Gastrocnemius medialis (tissue), 4 donors: ENCODE measurements around the gene AVPR2. TPM values are rescaled to one million over a fixed set of nuclear protein-coding genes. Genes with fewer than 3 reads are reported as not detected.

Source experiments
- ATAC-seq, 2 donors: fragments of 150-250 bp; one replicate each; pipeline ENCODE4 v1.9.1; 2016
- DNase-seq, 2 donors: peaks; one replicate each; pipeline ENCODE4 v3.0.0-alpha.2; 2019
- H3K27ac ChIP-seq, 4 donors: fragments of 200-600 bp; sonication (generic); 1 replicate in 1 of 4; 2 replicates in 3 of 4; pipeline ENCODE4 v1.5.1; 2016 to 2018; ENCODE audit warnings: mild to moderate bottlenecking in 2 of 4, moderate library complexity in 1 of 4
- H3K27me3 ChIP-seq, 3 donors: fragments of 200-600 bp; sonication (generic) in 2 of 3; 1 replicate in 1 of 3; 2 replicates in 2 of 3; pipeline versions ENCODE4 v1.5.1 to v1.6.0; 2016 to 2019; ENCODE audit warnings: mild to moderate bottlenecking in 1 of 3, moderate library complexity in 1 of 3
- H3K36me3 ChIP-seq, 2 donors: fragments of 200-600 bp; sonication (generic) in 1 of 2; one replicate each; pipeline ENCODE4 v1.5.1; 2017 to 2018
- H3K4me1 ChIP-seq, 2 donors: fragments of 200-600 bp; sonication (generic) in 1 of 2; one replicate each; pipeline ENCODE4 v1.5.1; 2016 to 2017; ENCODE audit warnings: mild to moderate bottlenecking in 2 of 2
- H3K4me3 ChIP-seq, 4 donors: fragments of 200-600 bp; sonication (generic) in 3 of 4; 1 replicate in 1 of 4; 2 replicates in 3 of 4; pipeline ENCODE4 v1.5.1; 2016 to 2019; ENCODE audit warnings: mild to moderate bottlenecking in 2 of 4
- H3K9me3 ChIP-seq, 3 donors: fragments of 200-600 bp; sonication (generic) in 2 of 3; 1 replicate in 1 of 3; 2 replicates in 2 of 3; pipeline ENCODE4 v1.5.1; 2016 to 2019
- CTCF ChIP-seq, 5 experiments: fragments of 450-650 bp in 3 of 5; fragments of 200-600 bp in 2 of 5; sonication (generic) in 2 of 5; IDR thresholded peaks in 4 of 5; conservative IDR thresholded peaks in 1 of 5; 1 replicate in 4 of 5; 2 replicates in 1 of 5; pipeline ENCODE4 v1.5.1; 2016 to 2019; ENCODE audit warnings: antibody characterized with exemption in 5 of 5, mild to moderate bottlenecking in 3 of 5, moderate library complexity in 3 of 5
- POLR2A ChIP-seq, 2 donors: fragments of 450-650 bp; IDR thresholded peaks; one replicate each; pipeline ENCODE4 v1.6.1; 2017; ENCODE audit warnings: antibody characterized with exemption in 2 of 2, mild to moderate bottlenecking in 2 of 2, moderate library complexity in 2 of 2
- in situ Hi-C, 4 donors: fragments of 200-750 bp; cut with MboI; loops; one replicate each; pipeline versions ENCODE4 v1.15.0 to v1.8.0; 2017; ENCODE audit warnings: low sequenced_read_pairs in 4 of 4
- intact Hi-C: fragments of 100-400 bp; cut with DNase I; formaldehyde crosslinking; loops from one replicate; pipeline ENCODE4 v1.15.1; 2023; ENCODE audit warnings: low total_unique reads
- total RNA-seq, 4 donors: library from RNA; depleted of rRNA; stranded (reverse); fragments of >200 nt; gene quantifications; one replicate each; pipeline versions ENCODE4 v1.1.0 to v1.2.3, GENCODE V29; 2016

AVPR2 gene
- total RNA-seq, 4 donors from 2014 or later: 1.5 to 3.8 (median 2.0) TPM

DNA sequence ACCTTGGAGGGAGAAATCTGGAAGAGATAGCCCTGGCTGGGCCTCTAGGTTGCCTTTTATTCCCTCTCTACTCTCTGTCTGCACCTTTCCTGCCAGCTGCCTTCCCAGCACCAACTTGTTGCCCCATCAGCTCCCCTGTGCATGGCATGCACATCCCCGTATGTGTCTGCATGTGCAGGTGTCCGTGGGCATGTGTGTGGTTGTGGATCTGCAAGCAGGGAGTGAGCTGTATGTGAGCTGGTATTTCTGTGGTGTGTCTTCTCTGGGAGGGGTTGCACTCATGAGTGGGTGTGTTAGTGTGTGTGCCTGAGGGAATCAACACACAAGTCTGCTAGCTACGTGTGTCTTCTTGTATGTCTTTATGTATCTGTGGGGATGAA lies 28.4 kb upstream of the AVPR2 start:
- Histone ChIP-seq H3K9me3 (no peaks in the 10 kb centered on the region), H3K27ac (no peak overlapping the region), H3K36me3 (no peaks in the 10 kb centered on the region), H3K4me3 (no peak overlapping the region), H3K4me1 (no peaks in the 10 kb centered on the region), H3K27me3 (peaks cover 0 to 37% (median 13%) of the 10 kb centered on the region in 3 donors)
- ATAC-seq (no peak), DNase-seq (no peak)
- in situ Hi-C loops: no loop called here
- no peak for TF ChIP-seq CTCF (IDR thresholded peaks at IDR 0.05 in 4 of 5, conservative IDR thresholded peaks at IDR 0.05 in 1 of 5)
- no peak for TF ChIP-seq POLR2A (IDR thresholded peaks at IDR 0.05)
- intact Hi-C loops: no loop called here

- Histone ChIP-seq H3K27ac (no peak overlapping the region), H3K4me3 (no peak overlapping the region), H3K4me1 (no peaks in the 10 kb centered on the region), H3K36me3 (no peaks in the 10 kb centered on the region), H3K27me3 (peaks cover 0 to 51% (median 16%) of the 10 kb centered on the region in 3 donors), H3K9me3 (no peaks in the 10 kb centered on the region)
- in situ Hi-C loops (no loop called here), intact Hi-C loops (no loop called here)
- no peak for TF ChIP-seq CTCF (IDR thresholded peaks at IDR 0.05 in 4 of 5, conservative IDR thresholded peaks at IDR 0.05 in 1 of 5)
- TF ChIP-seq POLR2A (IDR thresholded peaks at IDR 0.05): no peak
- ATAC-seq (no peak), DNase-seq (no peak)
Measured at GRCh38 chrX:153877571-153878261, 26.8 kb upstream of the AVPR2 start.

- peaks cover 0 to 58% (median 21%) of the 10 kb centered on the region in 3 donors for H3K27me3 ChIP-seq
- H3K4me1 ChIP-seq: no peaks in the 10 kb centered on the region
- ATAC-seq (no peak), DNase-seq (no peak)
- H3K9me3 ChIP-seq: no peaks in the 10 kb centered on the region
- no peaks in the 10 kb centered on the region for H3K36me3 ChIP-seq
- in situ Hi-C loops (no loop called here), intact Hi-C loops (no loop called here)
- H3K4me3 ChIP-seq: no peak overlapping the region
- TF ChIP-seq POLR2A (IDR thresholded peaks at IDR 0.05) (no peak), CTCF (IDR thresholded peaks at IDR 0.05 in 4 of 5, conservative IDR thresholded peaks at IDR 0.05 in 1 of 5) (no peak)
- H3K27ac ChIP-seq: no peak overlapping the region
Measured at GRCh38 chrX:153878345-153878744, 26.1 kb upstream of the AVPR2 start.

DNA sequence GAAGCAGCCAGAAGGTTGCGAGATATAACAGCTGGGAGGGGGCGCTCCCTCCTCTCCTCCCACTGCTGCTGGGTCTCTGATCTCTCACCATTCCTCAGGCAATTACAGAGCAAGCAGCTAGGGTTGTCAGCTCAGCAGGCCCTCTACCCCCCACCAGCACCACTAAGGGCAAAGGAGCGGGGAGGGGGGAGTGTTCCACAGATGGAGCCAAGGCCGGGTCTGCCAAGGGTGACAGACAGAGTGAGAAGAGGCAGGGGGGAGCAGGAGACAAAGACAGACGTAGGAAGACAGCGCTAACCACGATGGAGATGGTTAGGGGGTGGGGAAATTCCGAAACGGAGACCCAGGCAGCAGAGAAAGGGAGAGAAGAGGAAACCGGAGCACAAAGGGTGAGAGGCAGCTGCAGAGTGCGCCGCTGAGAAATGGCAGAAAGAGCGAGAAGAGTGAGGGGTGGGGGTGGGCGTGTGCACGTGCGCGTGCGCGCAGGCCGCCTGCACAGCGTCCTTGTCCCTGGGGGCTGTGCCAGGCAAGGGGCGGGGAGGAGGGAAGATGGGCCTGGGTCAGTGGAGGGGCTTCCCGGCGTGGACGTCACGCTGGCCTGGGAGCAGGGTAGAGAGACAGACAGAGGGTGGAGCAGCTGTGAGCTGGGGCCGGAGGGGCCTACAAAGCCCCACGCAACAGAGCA lies 25.4 kb upstream of the AVPR2 start:
- peaks cover 2 to 65% (median 22%) of the 10 kb centered on the region in 3 donors for H3K27me3 ChIP-seq
- TF ChIP-seq CTCF (IDR thresholded peaks at IDR 0.05 in 4 of 5, conservative IDR thresholded peaks at IDR 0.05 in 1 of 5): no peak
- no peak for TF ChIP-seq POLR2A (IDR thresholded peaks at IDR 0.05)
- in situ Hi-C loops: no loop called here
- H3K36me3 ChIP-seq: no peaks in the 10 kb centered on the region
- no peak overlapping the region for H3K4me3 ChIP-seq
- H3K9me3 ChIP-seq: no peaks in the 10 kb centered on the region
- no peak overlapping the region for H3K27ac ChIP-seq
- H3K4me1 ChIP-seq: no peaks in the 10 kb centered on the region
- intact Hi-C loops: no loop called here
- DNase-seq (no peak), ATAC-seq (no peak)
